ENCODE measurements around the gene PPP1R16B.

GRCh38 chr20:38963745-38964144 is 158.2 kb downstream of the PPP1R16B start:
- TF ChIP-seq, protein P1, sequence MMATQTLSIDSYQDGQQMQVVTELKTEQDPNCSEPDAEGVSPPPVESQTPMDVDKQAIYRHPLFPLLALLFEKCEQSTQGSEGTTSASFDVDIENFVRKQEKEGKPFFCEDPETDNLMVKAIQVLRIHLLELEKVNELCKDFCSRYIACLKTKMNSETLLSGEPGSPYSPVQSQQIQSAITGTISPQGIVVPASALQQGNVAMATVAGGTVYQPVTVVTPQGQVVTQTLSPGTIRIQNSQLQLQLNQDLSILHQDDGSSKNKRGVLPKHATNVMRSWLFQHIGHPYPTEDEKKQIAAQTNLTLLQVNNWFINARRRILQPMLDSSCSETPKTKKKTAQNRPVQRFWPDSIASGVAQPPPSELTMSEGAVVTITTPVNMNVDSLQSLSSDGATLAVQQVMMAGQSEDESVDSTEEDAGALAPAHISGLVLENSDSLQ (IDR thresholded peaks at IDR 0.05), result no peak
- no peak for TF ChIP-seq FOXK2 (IDR thresholded peaks at IDR 0.05)
- TF ChIP-seq FOXA1 (IDR thresholded peaks at IDR 0.05), result no peak
- no peak for TF ChIP-seq ARNT (IDR thresholded peaks at IDR 0.05)
- no peak for TF ChIP-seq BHLHE40 (IDR thresholded peaks at IDR 0.05; ENCODE audit: borderline replicate concordance)
- no peak for TF ChIP-seq L3MBTL2 (conservative IDR thresholded peaks at IDR 0.05)
- no peak for TF ChIP-seq SUZ12 (IDR thresholded peaks at IDR 0.05)
- no peak for TF ChIP-seq SP1 (IDR thresholded peaks at IDR 0.05)
- no peak for TF ChIP-seq FOXM1 (IDR thresholded peaks at IDR 0.05; ENCODE audit: borderline replicate concordance)
- TF ChIP-seq ELF4 (IDR thresholded peaks at IDR 0.05), result no peak
- TF ChIP-seq NFRKB (IDR thresholded peaks at IDR 0.05), result no peak
